GM18505 (cell line): ENCODE data around the gene HES1.

Source experiments
- ATAC-seq: cut with Tn5 transposase; IDR thresholded peaks from one replicate; pipeline ENCODE4 v1.9.1; 2021; ENCODE audit not compliant: unreplicated experiment
- POLR2A ChIP-seq: IDR thresholded peaks from 4 replicates; pipeline ENCODE4 v1.6.1; 2011; ENCODE audit warnings: borderline replicate concordance; ENCODE audit not compliant: insufficient read depth, insufficient read length; ENCODE audit errors: extremely low read depth

Gene HES1

GRCh38 chr3:194154346-194154745, 18.4 kb downstream of the HES1 start:
- TF ChIP-seq POLR2A, result no peak
- no peak for ATAC-seq

GRCh38 chr3:194156095-194156494, 20.1 kb downstream of the HES1 start:
- ATAC-seq, result no peak
- TF ChIP-seq POLR2A, result no peak

GRCh38 chr3:194158942-194159439, 23.0 kb downstream of the HES1 start:
- TF ChIP-seq POLR2A, result no peak
- ATAC-seq, result no peak

- no peak for TF ChIP-seq POLR2A
- no peak for ATAC-seq
These were observed 24.2 kb downstream of the HES1 start for GRCh38 chr3:194160158-194160557.

GRCh38 chr3:194161131-194162045, 25.4 kb downstream of the HES1 start:
- no peak for ATAC-seq
- no peak for TF ChIP-seq POLR2A

GRCh38 chr3:194162070-194162678, 26.2 kb downstream of the HES1 start:
- ATAC-seq, result no peak
- TF ChIP-seq POLR2A, result no peak

GRCh38 chr3:194162817-194163584, 27.1 kb downstream of the HES1 start:
- ATAC-seq, result no peak
- no peak for TF ChIP-seq POLR2A

GRCh38 chr3:194163697-194164096, 27.7 kb downstream of the HES1 start:
- TF ChIP-seq POLR2A, result no peak
- ATAC-seq, result no peak

- no peak for TF ChIP-seq POLR2A
- no peak for ATAC-seq
These were observed 28.9 kb downstream of the HES1 start for GRCh38 chr3:194164861-194165260.

- TF ChIP-seq POLR2A, result no peak
- no peak for ATAC-seq
These were observed 29.5 kb downstream of the HES1 start for GRCh38 chr3:194165271-194166018.

- TF ChIP-seq POLR2A, result no peak
- no peak for ATAC-seq
These were observed 30.9 kb downstream of the HES1 start for GRCh38 chr3:194166682-194167479.
